SK-N-SH (cell line): ENCODE results near the gene PLEKHM3. TPM values are rescaled to one million over a fixed set of nuclear protein-coding genes. Genes with fewer than 3 reads are reported as not detected.

Experiments
- CTCF ChIA-PET: fragments of 300-600, 350-600 bp; formaldehyde crosslinking; extraction: SDS; loops from one replicate; lab custom pipeline; 2021; lab: Yijun Ruan, JAX
- POLR2A ChIA-PET: fragments of 350-600 bp; sonication (Branson Sonifier 250); formaldehyde crosslinking; extraction: SDS; loops from one replicate; lab custom pipeline; 2020; ENCODE audit warnings: antibody characterized with exemption, inconsistent platforms; lab: Yijun Ruan, JAX
- DNase-seq: peaks from one replicate; pipeline ENCODE4 v3.0.0; 2012
- H2AFZ ChIP-seq: fragments of 200-600 bp; sonication (generic); 2 replicates; pipeline ENCODE4 v1.8.1; 2016; ENCODE audit warnings: antibody characterized with exemption, mild to moderate bottlenecking, low read depth
- H3F3A ChIP-seq: fragments of 200-600 bp; sonication (generic); replicated peaks from 2 replicates; pipeline ENCODE3; 2016; ENCODE audit warnings: antibody characterized with exemption, mild to moderate bottlenecking; ENCODE audit not compliant: insufficient read depth
- H3K27ac ChIP-seq, 2 experiments: fragments of 200-500 bp in 1 of 2; fragments of 200-600 bp in 1 of 2; sonication (Bioruptor generic) in 1 of 2; sonication (generic), shearing (Covaris generic) in 1 of 2; 2 replicates each; pipeline versions ENCODE4 v1.5.1 to v1.6.1; 2014 to 2016; ENCODE audit warnings: low read depth in 2 of 2, inconsistent platforms in 1 of 2, low read length in 1 of 2, mild to moderate bottlenecking in 1 of 2, mixed read lengths in 1 of 2
- H3K27me3 ChIP-seq: fragments of 200-600 bp; sonication (generic), shearing (Covaris generic); 2 replicates; pipeline ENCODE4 v1.6.1; 2016; ENCODE audit warnings: mixed run types; ENCODE audit not compliant: insufficient read depth
- H3K36me3 ChIP-seq, 2 experiments: fragments of 200-500 bp in 1 of 2; fragments of 200-600 bp in 1 of 2; sonication (Bioruptor generic) in 1 of 2; sonication (generic) in 1 of 2; replicated peaks in 1 of 2; 2 replicates each; pipeline versions ENCODE3 to v1.5.1; 2014 to 2016; ENCODE audit warnings: low read length in 1 of 2, mild to moderate bottlenecking in 1 of 2; ENCODE audit not compliant: insufficient read depth in 2 of 2, control insufficient read depth in 1 of 2
- H3K4me1 ChIP-seq, 2 experiments: fragments of 200-500 bp in 1 of 2; fragments of 200-600 bp in 1 of 2; sonication (Bioruptor generic) in 1 of 2; sonication (generic), shearing (Covaris generic) in 1 of 2; 2 replicates each; pipeline versions ENCODE4 v1.5.1 to v1.6.1; 2014 to 2016; ENCODE audit warnings: low read depth in 1 of 2, low read length in 1 of 2, mixed run types in 1 of 2; ENCODE audit not compliant: insufficient read depth in 2 of 2, control insufficient read depth in 1 of 2
- H3K4me2 ChIP-seq: fragments of 200-600 bp; sonication (generic), shearing (Covaris generic); 2 replicates; pipeline ENCODE4 v1.6.1; 2017; ENCODE audit warnings: mixed run types
- H3K4me3 ChIP-seq, 2 experiments: fragments of 200-500 bp in 1 of 2; fragments of 200-600 bp in 1 of 2; sonication (Bioruptor generic) in 1 of 2; sonication (generic), shearing (Covaris generic) in 1 of 2; 2 replicates each; pipeline versions ENCODE4 v1.5.1 to v1.8.1; 2014 to 2016; ENCODE audit warnings: low read depth in 2 of 2, inconsistent platforms in 1 of 2, low read length in 1 of 2, mild to moderate bottlenecking in 1 of 2, mixed read lengths in 1 of 2, moderate library complexity in 1 of 2
- H3K79me2 ChIP-seq: fragments of 200-600 bp; sonication (generic); 2 replicates; pipeline ENCODE4 v1.8.1; 2017; ENCODE audit warnings: mild to moderate bottlenecking; ENCODE audit not compliant: insufficient read depth
- H3K9ac ChIP-seq: fragments of 200-600 bp; sonication (generic); 2 replicates; pipeline ENCODE4 v1.6.1; 2017; ENCODE audit warnings: mixed run types
- H3K9me2 ChIP-seq: fragments of 200-600 bp; sonication (generic); 2 replicates; pipeline ENCODE4 v1.6.1; 2017; ENCODE audit warnings: mixed run types
- H3K9me3 ChIP-seq: fragments of 200-600 bp; sonication (generic); 2 replicates; pipeline ENCODE4 v1.6.1; 2017; ENCODE audit warnings: mixed run types, mild to moderate bottlenecking, moderate library complexity
- H4K20me1 ChIP-seq: fragments of 200-600 bp; sonication (generic); 2 replicates; pipeline ENCODE4 v1.6.1; 2017; ENCODE audit warnings: mild to moderate bottlenecking, mixed run types; ENCODE audit not compliant: insufficient read depth
- EP300 ChIP-seq, 2 experiments: IDR thresholded peaks; 2 replicates each; pipeline versions ENCODE4 v1.4.0 to v1.6.1; 2012; ENCODE audit warnings: borderline replicate concordance in 1 of 2, low read depth in 1 of 2, low read length in 1 of 2
- EZH2phosphoT487 ChIP-seq: fragments of 200-600 bp; sonication (generic); IDR thresholded peaks from 2 replicates; pipeline ENCODE4 v1.6.1; 2017; ENCODE audit warnings: low read depth, mixed run types, mild to moderate bottlenecking, antibody characterized with exemption, moderate library complexity, borderline replicate concordance
- FOXJ3 ChIP-seq: sonication (generic); formaldehyde crosslinking; IDR thresholded peaks from 2 replicates; pipeline ENCODE4 v1.5.1; 2020; ENCODE audit warnings: mild to moderate bottlenecking, missing genetic modification reagents
- FOXM1 ChIP-seq: IDR thresholded peaks from 2 replicates; pipeline ENCODE4 v1.4.0; 2012; ENCODE audit warnings: low read depth, mild to moderate bottlenecking
- GATA2 ChIP-seq: sonication (generic); formaldehyde crosslinking; IDR thresholded peaks from 2 replicates; pipeline ENCODE4 v1.5.0; 2020; ENCODE audit warnings: mild to moderate bottlenecking, missing genetic modification reagents
- MEF2A ChIP-seq: IDR thresholded peaks from 2 replicates; pipeline ENCODE4 v1.4.0; 2012; ENCODE audit warnings: low read depth, borderline replicate concordance
- POLR2AphosphoS5 ChIP-seq: IDR thresholded peaks from 2 replicates; pipeline ENCODE4 v1.6.1; 2012; ENCODE audit warnings: low read depth, low read length
- RFX5 ChIP-seq: IDR thresholded peaks from 2 replicates; pipeline ENCODE4 v1.6.1; 2012; ENCODE audit warnings: mild to moderate bottlenecking, improper control_type of control experiment, low read length
- TAF1 ChIP-seq: IDR thresholded peaks from 2 replicates; pipeline ENCODE4 v1.6.1; 2012; ENCODE audit warnings: low read depth, mild to moderate bottlenecking, low read length, moderate library complexity, borderline replicate concordance
- TCF12 ChIP-seq: IDR thresholded peaks from 2 replicates; pipeline ENCODE4 v1.4.0; 2012
- WGBS: methylation state at CpG from one replicate; pipeline ENCODE4 v1.1.6; 2017; ENCODE audit warnings: low lambda C conversion rate; 5-methylcytosine and 5-hydroxymethylcytosine counted together
- polyA plus RNA-seq, 3 experiments: library from polyadenylated mRNA; depleted of rRNA; stranded (reverse); fragments of >200 nt; gene quantifications; 2 replicates each; pipeline ENCODE4 v1.2.3, GENCODE V29; 2012
- TF ChIP-seq, protein P1 (sequence below): fragments of 200-600 bp; sonication (generic); IDR thresholded peaks from 2 replicates; pipeline ENCODE4 v1.6.1; 2017; ENCODE audit warnings: antibody characterized with exemption, mild to moderate bottlenecking, moderate library complexity
- TF ChIP-seq, protein P2 (sequence below): IDR thresholded peaks from 2 replicates; pipeline ENCODE4; 2012
- TF ChIP-seq, protein P3 (sequence below): fragments of 150-350 bp; IDR thresholded peaks from 2 replicates; pipeline ENCODE4 v1.6.1; 2016; ENCODE audit warnings: mild to moderate bottlenecking, low read depth, low read length
- TF ChIP-seq, protein P4 (sequence below): IDR thresholded peaks from 2 replicates; pipeline ENCODE4 v1.4.0; 2012; ENCODE audit warnings: low read depth, borderline replicate concordance

Gene PLEKHM3
- polyA plus RNA-seq, 1 of the 3 experiments (the other 2 are of a cell fraction) = 1.9 TPM

DNA sequence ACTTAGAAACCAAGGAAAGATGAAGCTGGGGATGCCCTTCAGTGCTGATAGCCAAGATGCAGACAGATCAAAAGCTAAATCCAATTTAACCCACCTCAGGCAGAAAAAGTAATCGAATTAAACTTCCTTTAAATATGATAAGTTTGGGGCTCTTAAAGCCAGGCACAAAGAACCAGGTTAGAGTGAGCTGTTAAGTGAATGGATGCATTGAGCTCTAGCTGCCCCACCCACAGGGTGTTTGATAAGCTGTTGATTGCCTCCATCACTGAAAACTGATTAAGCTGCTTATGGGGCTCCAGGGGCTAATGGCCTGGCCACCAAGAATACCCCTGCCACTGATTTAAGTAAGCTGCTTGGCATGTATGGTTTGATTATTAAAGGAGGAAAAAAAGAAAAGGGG, 119.8 kb downstream of the PLEKHM3 start:
- H3K4me3 ChIP-seq = no peak overlapping the region
- H3K36me3 ChIP-seq = no peaks in the 10 kb centered on the region
- no peak overlapping the region for H3K4me2 ChIP-seq
- TF ChIP-seq EZH2phosphoT487 (no peak), GATA2 (peak; percentile 36; the same call in 1 of the 2 replicates)
- TF ChIP-seq, all 33 proteins: peak for 1
- no peak overlapping the region for H2AFZ ChIP-seq
- no peaks in the 10 kb centered on the region for H3F3A ChIP-seq
- DNase-seq = peak; percentile 34
- no peaks in the 10 kb centered on the region for H4K20me1 ChIP-seq
- WGBS = 18% methylated on average over 1 of the region's 1 CpG
- no peaks in the 10 kb centered on the region for H3K9me3 ChIP-seq
- POLR2A ChIA-PET = no interaction called here
- CTCF ChIA-PET = interaction anchor here (0.6 to 1.5 kb wide), 4 partner anchors 9 to 214 kb away, joined by 3 to 4 read pairs (median 4); no protein-coding TSS in a partner anchor
- H3K79me2 ChIP-seq = no peaks in the 10 kb centered on the region
- H3K9ac ChIP-seq = no peak overlapping the region
- peak overlapping the region in 1 of 2 experiments; percentile 60; a peak in 2 of 4 replicates for H3K27ac ChIP-seq
- no peaks in the 10 kb centered on the region for H3K27me3 ChIP-seq
- H3K4me1 ChIP-seq = peaks cover 0 to 8% of the 10 kb centered on the region in 2 experiments; a peak in 2 of 4 replicates
- no peaks in the 10 kb centered on the region for H3K9me2 ChIP-seq

DNA sequence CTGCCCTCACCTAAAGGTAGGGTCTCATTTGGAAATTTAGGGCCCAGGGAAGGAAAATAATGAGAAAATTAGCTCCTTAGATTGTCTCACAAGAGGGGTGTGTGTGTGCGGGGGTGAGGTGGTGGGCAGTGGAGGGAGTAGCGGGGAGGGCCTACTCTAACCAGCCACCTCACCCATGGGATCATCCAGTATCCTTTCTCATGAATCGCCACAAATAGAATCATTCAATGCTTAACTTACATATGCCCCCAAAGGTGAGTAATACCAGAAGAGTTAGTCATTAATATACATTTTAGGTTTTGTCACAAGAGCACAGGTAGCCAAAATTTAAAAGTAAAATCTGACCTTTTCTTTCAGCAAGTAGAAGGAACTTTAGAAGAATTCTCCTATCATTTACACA, 122.1 kb downstream of the PLEKHM3 start:
- no peak overlapping the region for H2AFZ ChIP-seq

DNA sequence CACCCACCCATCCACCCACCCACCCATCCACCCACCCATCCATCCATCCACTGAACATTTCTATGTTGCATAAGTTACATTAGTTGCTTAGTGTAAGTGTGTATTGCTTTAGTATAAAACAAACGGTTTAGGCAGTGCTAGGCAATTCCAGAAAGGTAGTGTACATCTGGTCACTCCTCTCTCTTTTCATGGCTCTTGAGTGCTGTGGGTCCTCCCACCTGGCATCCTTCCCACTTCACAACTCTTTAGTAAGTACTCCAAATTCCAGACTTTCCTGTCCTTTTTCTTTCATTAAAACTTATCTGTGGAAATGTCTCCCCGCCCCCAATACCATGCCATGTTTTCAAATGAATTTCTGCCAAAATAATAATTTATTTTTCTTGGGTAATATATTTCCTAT, 122.5 kb downstream of the PLEKHM3 start:
- Histone ChIP-seq H3K4me3 (no peak overlapping the region), H3K9me3 (no peaks in the 10 kb centered on the region), H3K9me2 (no peaks in the 10 kb centered on the region), H3K79me2 (no peaks in the 10 kb centered on the region), H3K36me3 (no peaks in the 10 kb centered on the region), H3K27me3 (no peaks in the 10 kb centered on the region), H3K9ac (no peak overlapping the region), H4K20me1 (no peaks in the 10 kb centered on the region), H3K4me2 (no peak overlapping the region), H2AFZ (no peak overlapping the region), H3F3A (no peaks in the 10 kb centered on the region), H3K4me1 (peaks cover 0 to 8% of the 10 kb centered on the region in 2 experiments; a peak in 2 of 4 replicates), H3K27ac (no peak overlapping the region)
- DNase-seq = no peak
- 83% methylated on average over 2 of the region's 2 CpGs for WGBS
- CTCF ChIA-PET = no interaction called here
- TF ChIP-seq TCF12 (no peak), TAF1 (no peak), MEF2A (no peak), GATA2 (no peak), EP300 (IDR thresholded peaks at IDR 0.05; ENCODE audit: borderline replicate concordance in 1 of 2, low read depth in 1 of 2, low read length in 1 of 2) (no peak), FOXJ3 (CRISPR knock-in tag) (no peak), POLR2AphosphoS5 (no peak), FOXM1 (no peak)
- TF ChIP-seq, protein P1, sequence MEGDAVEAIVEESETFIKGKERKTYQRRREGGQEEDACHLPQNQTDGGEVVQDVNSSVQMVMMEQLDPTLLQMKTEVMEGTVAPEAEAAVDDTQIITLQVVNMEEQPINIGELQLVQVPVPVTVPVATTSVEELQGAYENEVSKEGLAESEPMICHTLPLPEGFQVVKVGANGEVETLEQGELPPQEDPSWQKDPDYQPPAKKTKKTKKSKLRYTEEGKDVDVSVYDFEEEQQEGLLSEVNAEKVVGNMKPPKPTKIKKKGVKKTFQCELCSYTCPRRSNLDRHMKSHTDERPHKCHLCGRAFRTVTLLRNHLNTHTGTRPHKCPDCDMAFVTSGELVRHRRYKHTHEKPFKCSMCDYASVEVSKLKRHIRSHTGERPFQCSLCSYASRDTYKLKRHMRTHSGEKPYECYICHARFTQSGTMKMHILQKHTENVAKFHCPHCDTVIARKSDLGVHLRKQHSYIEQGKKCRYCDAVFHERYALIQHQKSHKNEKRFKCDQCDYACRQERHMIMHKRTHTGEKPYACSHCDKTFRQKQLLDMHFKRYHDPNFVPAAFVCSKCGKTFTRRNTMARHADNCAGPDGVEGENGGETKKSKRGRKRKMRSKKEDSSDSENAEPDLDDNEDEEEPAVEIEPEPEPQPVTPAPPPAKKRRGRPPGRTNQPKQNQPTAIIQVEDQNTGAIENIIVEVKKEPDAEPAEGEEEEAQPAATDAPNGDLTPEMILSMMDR = no peak
- TF ChIP-seq, protein P2, sequence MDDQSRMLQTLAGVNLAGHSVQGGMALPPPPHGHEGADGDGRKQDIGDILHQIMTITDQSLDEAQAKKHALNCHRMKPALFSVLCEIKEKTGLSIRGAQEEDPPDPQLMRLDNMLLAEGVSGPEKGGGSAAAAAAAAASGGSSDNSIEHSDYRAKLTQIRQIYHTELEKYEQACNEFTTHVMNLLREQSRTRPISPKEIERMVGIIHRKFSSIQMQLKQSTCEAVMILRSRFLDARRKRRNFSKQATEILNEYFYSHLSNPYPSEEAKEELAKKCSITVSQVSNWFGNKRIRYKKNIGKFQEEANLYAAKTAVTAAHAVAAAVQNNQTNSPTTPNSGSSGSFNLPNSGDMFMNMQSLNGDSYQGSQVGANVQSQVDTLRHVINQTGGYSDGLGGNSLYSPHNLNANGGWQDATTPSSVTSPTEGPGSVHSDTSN = no peak
- TF ChIP-seq, protein P3, sequence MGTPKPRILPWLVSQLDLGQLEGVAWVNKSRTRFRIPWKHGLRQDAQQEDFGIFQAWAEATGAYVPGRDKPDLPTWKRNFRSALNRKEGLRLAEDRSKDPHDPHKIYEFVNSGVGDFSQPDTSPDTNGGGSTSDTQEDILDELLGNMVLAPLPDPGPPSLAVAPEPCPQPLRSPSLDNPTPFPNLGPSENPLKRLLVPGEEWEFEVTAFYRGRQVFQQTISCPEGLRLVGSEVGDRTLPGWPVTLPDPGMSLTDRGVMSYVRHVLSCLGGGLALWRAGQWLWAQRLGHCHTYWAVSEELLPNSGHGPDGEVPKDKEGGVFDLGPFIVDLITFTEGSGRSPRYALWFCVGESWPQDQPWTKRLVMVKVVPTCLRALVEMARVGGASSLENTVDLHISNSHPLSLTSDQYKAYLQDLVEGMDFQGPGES = no peak
- POLR2A ChIA-PET = no interaction called here

More for the DNA sequence above, 122.1 kb downstream of the PLEKHM3 start:
- Histone ChIP-seq H3K9me2 (no peaks in the 10 kb centered on the region), H3K36me3 (no peaks in the 10 kb centered on the region), H3K27me3 (no peaks in the 10 kb centered on the region), H3K4me3 (no peak overlapping the region), H4K20me1 (no peaks in the 10 kb centered on the region), H3K9me3 (no peaks in the 10 kb centered on the region), H3F3A (no peaks in the 10 kb centered on the region), H3K4me1 (peaks cover 0 to 8% of the 10 kb centered on the region in 2 experiments; a peak in 2 of 4 replicates), H3K27ac (no peak overlapping the region), H3K9ac (no peak overlapping the region), H3K4me2 (no peak overlapping the region), H3K79me2 (no peaks in the 10 kb centered on the region)
- no peak for DNase-seq
- TF ChIP-seq RFX5 = no peak
- TF ChIP-seq FOXJ3 (CRISPR knock-in tag) = no peak
- TF ChIP-seq, protein P4, sequence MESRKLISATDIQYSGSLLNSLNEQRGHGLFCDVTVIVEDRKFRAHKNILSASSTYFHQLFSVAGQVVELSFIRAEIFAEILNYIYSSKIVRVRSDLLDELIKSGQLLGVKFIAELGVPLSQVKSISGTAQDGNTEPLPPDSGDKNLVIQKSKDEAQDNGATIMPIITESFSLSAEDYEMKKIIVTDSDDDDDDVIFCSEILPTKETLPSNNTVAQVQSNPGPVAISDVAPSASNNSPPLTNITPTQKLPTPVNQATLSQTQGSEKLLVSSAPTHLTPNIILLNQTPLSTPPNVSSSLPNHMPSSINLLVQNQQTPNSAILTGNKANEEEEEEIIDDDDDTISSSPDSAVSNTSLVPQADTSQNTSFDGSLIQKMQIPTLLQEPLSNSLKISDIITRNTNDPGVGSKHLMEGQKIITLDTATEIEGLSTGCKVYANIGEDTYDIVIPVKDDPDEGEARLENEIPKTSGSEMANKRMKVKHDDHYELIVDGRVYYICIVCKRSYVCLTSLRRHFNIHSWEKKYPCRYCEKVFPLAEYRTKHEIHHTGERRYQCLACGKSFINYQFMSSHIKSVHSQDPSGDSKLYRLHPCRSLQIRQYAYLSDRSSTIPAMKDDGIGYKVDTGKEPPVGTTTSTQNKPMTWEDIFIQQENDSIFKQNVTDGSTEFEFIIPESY = no peak
- POLR2A ChIA-PET = no interaction called here
- 97% methylated on average over 3 of the region's 3 CpGs for WGBS
- CTCF ChIA-PET = no interaction called here
